GM21423 (cell line): ENCODE measurements around the gene KLHL22.
A peak's percentile ranks its signal among the peaks of the same experiment; 100 is the strongest.
"Not testable (repeated sequence)": the region's sequence is repeated elsewhere in the genome, so short reads cannot be mapped to it uniquely, and the experiment has no call there.

Experiments used
- ATAC-seq: cut with Tn5 transposase; IDR thresholded peaks from one replicate; pipeline ENCODE4 v1.9.1; 2021; ENCODE audit warnings: mild to moderate bottlenecking, moderate library complexity; ENCODE audit not compliant: unreplicated experiment

KLHL22 gene

DNA sequence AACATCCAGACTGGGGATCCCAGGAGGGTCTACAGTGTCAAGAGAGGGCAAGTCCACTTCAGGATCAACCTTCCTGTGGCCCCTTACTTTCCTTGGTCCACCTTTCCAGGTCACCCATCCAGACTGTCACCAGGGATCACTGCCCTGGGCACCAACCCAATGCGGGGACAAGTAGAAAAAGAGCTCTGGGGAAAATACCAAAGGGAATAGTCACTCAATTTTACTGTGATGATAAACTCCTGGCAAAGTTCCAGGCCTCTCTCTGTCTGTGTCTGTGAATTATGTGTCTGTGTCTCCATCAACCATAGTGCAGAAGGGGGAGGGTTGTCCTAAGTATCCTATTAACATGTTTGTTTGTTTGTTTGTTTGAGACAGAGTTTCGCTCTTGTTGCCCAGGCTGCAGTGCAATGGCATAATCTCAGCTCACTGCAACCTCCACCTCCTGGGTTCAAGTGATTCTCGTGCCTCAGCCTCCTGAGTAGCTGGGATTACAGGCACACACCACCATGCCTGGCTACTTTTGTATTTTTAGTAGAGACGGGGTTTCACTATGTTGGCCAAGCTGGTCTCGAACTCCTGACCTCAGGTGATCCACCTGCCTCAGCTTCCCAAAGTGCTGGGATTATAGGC lies 8.8 kb upstream of the KLHL22 start:
- ATAC-seq = not testable (repeated sequence)

DNA sequence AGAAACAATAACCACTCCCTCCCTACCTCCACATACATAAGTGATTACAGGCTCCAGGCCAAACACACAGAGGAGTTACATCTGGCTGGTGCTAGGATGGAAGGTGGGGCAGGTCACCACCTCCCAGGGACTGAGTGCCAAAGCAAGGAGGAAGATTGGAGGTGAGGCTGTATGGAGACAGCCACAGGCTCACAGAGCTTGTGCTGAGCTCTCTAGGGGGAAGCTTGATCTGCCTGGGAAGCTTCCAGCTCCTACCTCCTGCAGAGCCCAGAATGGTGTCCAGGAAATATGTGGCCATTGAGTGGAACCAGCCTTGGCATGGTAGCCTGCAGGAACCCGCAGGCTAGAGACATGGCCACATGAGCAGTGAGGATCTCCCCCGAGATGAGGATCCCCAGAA lies 8.2 kb upstream of the KLHL22 start:
- ATAC-seq = no peak

GRCh38 chr22:20499769-20500168 lies 4.2 kb upstream of the KLHL22 start:
- no peak for ATAC-seq

GRCh38 chr22:20498913-20499312 lies 3.3 kb upstream of the KLHL22 start:
- ATAC-seq = no peak

GRCh38 chr22:20497426-20497825 lies 1.8 kb upstream of the KLHL22 start:
- no peak for ATAC-seq

DNA sequence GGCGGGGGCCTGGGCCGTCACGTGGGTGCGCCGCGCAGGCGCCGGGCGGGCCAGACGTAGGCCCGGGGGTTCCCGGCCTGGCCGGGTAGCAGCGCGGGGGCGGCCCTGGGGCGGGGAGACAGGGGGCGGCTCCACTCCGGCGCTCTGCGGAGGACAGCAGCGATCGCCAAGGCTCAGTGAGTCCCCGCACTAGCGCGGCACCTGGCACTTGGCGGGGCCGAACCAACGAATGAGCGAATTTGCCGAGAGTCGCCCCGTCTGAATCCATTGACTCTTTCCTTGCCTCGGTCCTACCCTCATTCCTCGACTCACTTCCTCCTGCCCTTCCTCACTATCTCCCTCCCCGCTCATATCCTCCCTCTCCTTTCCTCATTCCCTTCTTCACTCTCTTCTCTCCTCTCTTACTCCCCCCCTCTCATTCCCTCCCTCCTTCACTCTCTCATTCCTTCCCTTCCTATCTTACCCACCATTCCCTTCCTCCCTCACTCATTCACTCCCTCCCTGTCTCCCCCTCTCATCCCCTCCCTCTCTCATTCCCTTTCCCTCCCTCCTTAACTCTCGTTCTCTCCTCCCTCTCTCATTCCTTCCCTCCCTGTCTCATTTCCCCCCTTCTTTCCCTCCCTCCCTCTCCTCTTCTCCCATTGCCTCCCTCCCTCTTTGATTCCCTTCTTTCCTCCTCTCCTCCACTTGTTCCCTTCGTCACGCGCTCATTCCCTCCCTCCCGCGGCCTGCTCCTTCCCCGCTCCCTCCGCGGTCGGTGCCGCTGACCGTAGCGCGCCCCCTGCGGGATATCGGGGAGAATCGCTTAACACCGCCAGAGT lies 476 bp upstream of the KLHL22 start:
- ATAC-seq = peak; percentile 82

DNA sequence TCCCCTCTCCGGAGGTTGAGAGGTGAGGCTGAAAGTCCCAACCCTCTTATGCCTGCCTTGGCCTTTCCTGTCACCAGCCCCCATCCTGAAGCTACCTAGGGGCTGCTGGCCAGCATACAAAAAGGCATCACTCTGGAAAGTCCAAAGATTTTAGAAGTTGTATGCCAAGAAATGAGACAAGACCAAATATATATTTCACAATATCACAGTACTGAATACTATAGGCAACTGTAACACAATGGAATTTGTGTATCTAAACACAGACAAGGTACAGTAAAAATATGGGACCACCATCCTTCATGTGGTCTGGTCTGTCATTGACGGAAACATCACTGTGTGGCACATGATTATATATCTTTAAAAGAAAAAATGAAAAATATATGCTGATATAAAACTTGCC lies 4.2 kb downstream of the KLHL22 start:
- ATAC-seq = no peak

- ATAC-seq = no peak
Observed at GRCh38 chr22:20490941-20491307, 4.7 kb downstream of the KLHL22 start.

GRCh38 chr22:20490183-20490940 lies 5.2 kb downstream of the KLHL22 start:
- no peak for ATAC-seq

DNA sequence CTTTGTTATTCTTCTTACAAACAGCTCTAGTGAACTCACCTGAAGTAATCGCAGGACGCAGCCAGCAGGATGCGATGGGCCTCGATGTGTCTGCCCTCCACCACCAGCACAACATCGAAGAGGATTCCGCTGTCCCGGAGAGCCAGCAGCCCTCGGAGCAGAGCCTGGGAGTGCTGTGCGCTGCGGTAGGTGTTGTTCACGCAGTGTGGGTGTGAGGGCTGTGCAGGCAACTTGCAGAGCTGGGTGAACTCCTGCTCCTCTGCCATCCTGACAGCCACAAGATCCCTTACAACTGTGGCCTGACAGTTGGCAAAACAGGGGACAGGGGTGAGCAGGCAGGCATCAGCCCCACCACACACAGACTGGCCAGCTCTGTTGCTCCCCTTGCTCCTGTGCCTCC lies 6.6 kb downstream of the KLHL22 start:
- ATAC-seq = no peak

GRCh38 chr22:20487715-20488114 lies 7.9 kb downstream of the KLHL22 start:
- ATAC-seq = no peak

DNA sequence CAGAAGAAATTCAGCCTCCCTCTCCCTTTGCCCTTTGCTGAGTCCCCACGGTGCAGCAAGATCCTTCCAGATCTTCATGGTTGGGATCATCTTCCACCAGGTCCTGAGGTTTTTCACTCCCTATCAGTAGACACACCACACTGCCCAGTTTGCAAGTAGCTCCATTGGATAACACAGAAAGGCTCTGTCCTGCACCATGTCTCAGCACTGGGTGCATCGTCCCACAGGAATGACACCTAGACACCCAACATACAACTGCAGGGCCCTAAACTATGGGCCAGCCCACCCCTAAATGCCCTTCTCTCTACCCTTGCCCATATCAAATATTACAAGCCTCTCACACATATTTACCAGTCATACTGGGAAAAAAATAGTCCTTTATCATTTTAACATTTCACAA lies 9.4 kb downstream of the KLHL22 start:
- ATAC-seq = no peak

DNA sequence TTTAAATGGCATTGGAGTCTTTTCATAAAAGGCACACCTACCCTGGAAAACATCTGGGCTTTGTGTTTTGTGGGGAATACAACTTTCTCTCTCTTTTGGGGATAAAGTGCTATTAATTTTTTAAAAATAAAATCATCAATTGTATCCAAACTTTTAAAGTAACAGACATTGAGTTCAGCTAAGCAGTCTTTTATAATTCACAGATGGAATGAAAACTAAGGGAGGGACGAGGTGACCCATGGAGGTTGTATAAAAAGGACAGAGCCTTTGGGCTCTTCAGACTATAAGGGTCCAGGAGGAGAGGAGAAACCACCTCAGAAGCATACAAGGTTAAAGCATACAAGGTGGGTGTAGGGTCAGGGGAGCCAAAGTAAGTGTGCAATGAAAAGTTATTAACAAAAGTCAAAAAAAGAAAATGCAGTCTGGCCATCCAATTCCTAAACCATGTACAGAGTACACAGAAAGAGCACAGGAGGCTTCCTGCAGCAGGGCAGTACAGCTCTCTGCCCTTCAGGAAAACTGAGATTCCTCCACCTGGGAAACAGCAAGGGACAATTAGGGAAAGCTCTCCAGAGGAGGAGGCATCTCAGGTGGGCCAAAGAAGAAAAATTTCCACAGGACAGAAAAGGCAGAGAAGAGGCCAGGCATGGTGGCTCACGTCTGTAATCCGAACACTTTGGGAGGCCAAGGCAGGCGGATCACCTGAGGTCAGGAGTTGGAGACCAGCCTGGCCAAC lies 10.5 kb downstream of the KLHL22 start:
- ATAC-seq = no peak

- no peak for ATAC-seq
Observed at GRCh38 chr22:20483771-20484170, 11.8 kb downstream of the KLHL22 start.

GRCh38 chr22:20483143-20483506 lies 12.5 kb downstream of the KLHL22 start:
- ATAC-seq = not testable (repeated sequence)

DNA sequence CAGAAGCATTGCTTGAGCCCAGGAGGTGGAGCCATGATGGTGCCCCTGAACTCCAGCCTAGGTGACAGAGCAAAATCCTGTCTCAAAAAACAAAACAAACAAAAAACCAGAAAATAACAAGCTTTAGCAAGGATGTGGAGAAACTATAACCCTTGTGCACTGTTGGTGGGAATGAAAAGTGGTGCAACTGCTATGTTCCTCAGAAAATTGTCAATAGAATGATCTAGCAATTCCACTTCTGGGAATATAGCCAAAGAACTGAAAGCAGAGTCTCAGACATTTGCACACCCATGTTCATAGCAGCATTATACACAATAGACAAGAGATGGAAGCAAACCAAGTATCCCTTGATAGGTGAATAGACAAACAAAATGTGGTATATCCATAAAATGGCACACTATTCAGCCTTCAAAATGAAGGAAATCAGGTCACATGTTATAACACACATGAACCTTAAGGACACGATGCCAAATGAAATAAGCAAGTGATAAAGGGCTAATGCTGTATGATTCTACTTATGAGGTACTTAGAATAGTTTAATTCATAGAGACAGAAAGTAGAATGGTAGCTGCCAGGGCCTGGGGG lies 15.9 kb downstream of the KLHL22 start:
- no peak for ATAC-seq

DNA sequence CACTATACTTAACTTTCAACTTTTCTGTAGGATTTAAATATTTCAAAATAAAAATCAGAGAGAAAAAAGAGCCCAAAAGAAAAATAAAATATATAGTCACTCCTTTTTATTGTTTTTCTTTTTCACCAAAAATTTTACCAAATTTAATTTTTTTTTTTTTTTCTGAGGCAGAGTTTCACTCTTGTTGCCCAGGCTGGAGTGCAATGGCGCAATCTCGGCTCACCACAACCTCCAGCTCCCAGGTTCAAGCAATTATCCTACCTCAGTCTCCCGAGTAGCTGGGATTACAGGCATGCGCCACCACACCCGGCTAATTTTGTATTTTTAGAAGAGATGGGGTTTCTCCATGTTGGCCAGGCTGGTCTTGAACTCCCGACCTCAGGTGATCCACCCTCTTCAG lies 17.5 kb downstream of the KLHL22 start:
- not testable (repeated sequence) for ATAC-seq

GRCh38 chr22:20475569-20475968 lies 20.0 kb downstream of the KLHL22 start:
- not testable (repeated sequence) for ATAC-seq

DNA sequence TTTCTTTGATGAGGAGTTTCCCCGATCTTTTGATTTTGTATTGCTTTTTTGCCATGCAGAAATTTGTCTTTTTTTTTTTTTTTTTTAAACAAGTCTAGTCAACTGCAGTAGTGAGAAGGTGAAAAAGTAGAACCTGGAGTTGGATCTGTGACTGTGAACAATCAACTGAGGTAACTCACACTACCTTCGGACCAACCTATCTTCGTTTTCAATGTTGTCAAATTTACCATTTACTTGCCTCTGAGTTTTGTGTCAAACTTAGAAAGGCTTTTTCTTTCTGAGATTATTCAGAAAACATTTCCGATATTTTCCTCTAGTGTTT lies 20.5 kb downstream of the KLHL22 start:
- no peak for ATAC-seq

DNA sequence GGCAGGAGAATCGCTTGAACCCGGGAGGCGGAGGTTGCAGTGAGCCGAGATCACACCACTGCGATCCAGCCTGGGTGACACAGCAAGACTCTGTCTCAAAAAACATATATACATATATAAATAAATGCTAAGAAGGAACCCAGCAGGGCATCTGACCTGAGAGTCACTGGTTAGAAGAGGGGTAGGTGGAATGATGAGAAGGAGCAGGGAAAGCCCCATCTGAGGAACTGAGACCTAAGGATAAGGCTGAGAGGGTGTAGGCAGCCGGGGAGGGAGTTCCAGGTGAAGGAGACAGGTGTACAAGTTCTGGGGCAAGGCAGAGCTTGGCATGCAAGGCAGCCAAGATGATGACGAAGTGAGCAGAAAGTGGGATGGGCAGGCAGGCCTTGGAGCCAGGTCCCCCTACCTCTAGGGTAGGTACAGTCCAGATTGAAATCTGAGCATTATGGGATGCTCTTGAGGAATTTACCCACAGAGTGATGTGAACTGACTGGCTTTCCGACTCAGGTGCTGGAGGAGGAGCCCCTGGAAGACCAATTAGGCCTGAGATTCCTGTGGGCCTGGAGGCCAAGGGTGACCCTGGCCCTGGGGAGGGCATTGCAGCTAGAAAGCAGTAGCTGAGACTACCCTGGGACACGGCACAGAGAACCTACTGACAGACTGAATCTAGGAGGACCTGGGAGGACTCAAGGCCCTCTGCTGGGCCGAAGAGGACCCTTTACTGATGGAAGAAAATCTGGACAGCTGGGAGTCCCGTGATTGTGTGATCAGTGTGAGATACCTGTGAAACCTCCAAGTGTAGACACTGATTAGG lies 22.8 kb downstream of the KLHL22 start:
- no peak for ATAC-seq
